ENCODE results near the gene DOCK3.
"Not testable (repeated sequence)": the region's sequence is repeated elsewhere in the genome, so short reads cannot be mapped to it uniquely, and the experiment has no call there.

DOCK3 gene

GRCh38 chr3:50830451-50830850, 155.7 kb downstream of the DOCK3 start:
- H3K4me2 ChIP-seq (ENCODE audit: low read length), result no peak overlapping the region
- H3K4me3 ChIP-seq (ENCODE audit: low read length), result no peak overlapping the region
- H3K27ac ChIP-seq (ENCODE audit: low read depth, low read length), result no peak overlapping the region
- no peak for TF ChIP-seq EZH2phosphoT487 (IDR thresholded peaks at IDR 0.05; ENCODE audit: borderline replicate concordance, low read length)
- TF ChIP-seq CTCF (IDR thresholded peaks at IDR 0.05; ENCODE audit: low read depth, low read length, poor library complexity, severe bottlenecking), result no peak
- H3F3A ChIP-seq (ENCODE audit: control insufficient read depth, insufficient read depth), result no peaks in the 10 kb centered on the region
- H3K9me2 ChIP-seq (replicated peaks; ENCODE audit: control insufficient read depth, low read length), result no peaks in the 10 kb centered on the region
- H3K9me3 ChIP-seq (ENCODE audit: control insufficient read depth, insufficient read depth, low read length), result no peaks in the 10 kb centered on the region; the same call in 1 of the 2 replicates
- H4K20me1 ChIP-seq (ENCODE audit: control insufficient read depth, insufficient read depth, low read depth, low read length), result no peaks in the 10 kb centered on the region
- H3K4me1 ChIP-seq (ENCODE audit: control insufficient read depth, low read length), result no peaks in the 10 kb centered on the region
- H3K36me3 ChIP-seq (ENCODE audit: control insufficient read depth, low read length), result no peaks in the 10 kb centered on the region
- H3K27me3 ChIP-seq (ENCODE audit: control insufficient read depth, low read length), result no peaks in the 10 kb centered on the region
- no peaks in the 10 kb centered on the region for H3K79me2 ChIP-seq (ENCODE audit: control insufficient read depth, low read length)

- H3K4me2 ChIP-seq (ENCODE audit: low read length); H3K27me3 ChIP-seq (ENCODE audit: control insufficient read depth, low read length); H3F3A ChIP-seq (ENCODE audit: control insufficient read depth, insufficient read depth); H3K9me3 ChIP-seq (ENCODE audit: control insufficient read depth, insufficient read depth, low read length); H4K20me1 ChIP-seq (ENCODE audit: control insufficient read depth, insufficient read depth, low read depth, low read length); H3K9me2 ChIP-seq (replicated peaks; ENCODE audit: control insufficient read depth, low read length); H3K36me3 ChIP-seq (ENCODE audit: control insufficient read depth, low read length); H3K4me1 ChIP-seq (ENCODE audit: control insufficient read depth, low read length); H3K27ac ChIP-seq (ENCODE audit: low read depth, low read length); H3K79me2 ChIP-seq (ENCODE audit: control insufficient read depth, low read length); H3K4me3 ChIP-seq (ENCODE audit: low read length): not testable (repeated sequence)
Observed at GRCh38 chr3:50831009-50831408, 156.3 kb downstream of the DOCK3 start.

- no peak overlapping the region for H3K4me2 ChIP-seq (ENCODE audit: low read length)
- no peaks in the 10 kb centered on the region for H3K4me1 ChIP-seq (ENCODE audit: control insufficient read depth, low read length)
- H3K79me2 ChIP-seq (ENCODE audit: control insufficient read depth, low read length), result no peaks in the 10 kb centered on the region
- H3K27me3 ChIP-seq (ENCODE audit: control insufficient read depth, low read length), result no peaks in the 10 kb centered on the region
- TF ChIP-seq CTCF (IDR thresholded peaks at IDR 0.05; ENCODE audit: low read depth, low read length, poor library complexity, severe bottlenecking), result no peak
- TF ChIP-seq EZH2phosphoT487 (IDR thresholded peaks at IDR 0.05; ENCODE audit: borderline replicate concordance, low read length), result no peak
- no peak overlapping the region for H3K27ac ChIP-seq (ENCODE audit: low read depth, low read length)
- no peaks in the 10 kb centered on the region for H3K9me2 ChIP-seq (replicated peaks; ENCODE audit: control insufficient read depth, low read length)
- H4K20me1 ChIP-seq (ENCODE audit: control insufficient read depth, insufficient read depth, low read depth, low read length), result no peaks in the 10 kb centered on the region
- no peaks in the 10 kb centered on the region for H3K9me3 ChIP-seq (ENCODE audit: control insufficient read depth, insufficient read depth, low read length)
- H3F3A ChIP-seq (ENCODE audit: control insufficient read depth, insufficient read depth), result no peaks in the 10 kb centered on the region
- no peaks in the 10 kb centered on the region for H3K36me3 ChIP-seq (ENCODE audit: control insufficient read depth, low read length)
- H3K4me3 ChIP-seq (ENCODE audit: low read length), result no peak overlapping the region
Observed at GRCh38 chr3:50840983-50841489, 166.3 kb downstream of the DOCK3 start.

DNA sequence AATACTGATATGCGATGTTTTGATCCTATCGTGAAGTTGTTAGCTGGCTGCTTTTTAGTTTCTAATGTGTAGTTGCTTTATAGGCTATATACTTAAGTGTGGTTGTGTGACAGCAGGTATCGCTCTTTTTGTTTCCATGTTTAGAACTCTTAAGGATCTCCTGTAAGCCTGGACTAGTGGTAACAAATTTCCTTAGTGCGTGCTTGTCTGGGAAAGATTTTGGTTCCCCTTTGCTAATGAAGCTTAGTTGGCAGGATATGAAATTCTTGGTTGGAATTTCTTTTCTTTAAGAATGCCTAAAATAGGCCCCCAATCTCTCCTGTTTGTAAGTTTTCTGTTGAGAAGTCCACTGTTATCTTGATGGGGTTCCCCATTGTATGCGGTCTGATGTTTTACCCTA, 173.6 kb downstream of the DOCK3 start:
- Histone ChIP-seq H3F3A (ENCODE audit: control insufficient read depth, insufficient read depth) (no peaks in the 10 kb centered on the region), H3K4me3 (ENCODE audit: low read length) (no peak overlapping the region), H3K27ac (ENCODE audit: low read depth, low read length) (no peak overlapping the region), H3K9me2 (replicated peaks; ENCODE audit: control insufficient read depth, low read length) (no peaks in the 10 kb centered on the region), H4K20me1 (ENCODE audit: control insufficient read depth, insufficient read depth, low read depth, low read length) (no peaks in the 10 kb centered on the region), H3K27me3 (ENCODE audit: control insufficient read depth, low read length) (no peaks in the 10 kb centered on the region), H3K36me3 (ENCODE audit: control insufficient read depth, low read length) (no peaks in the 10 kb centered on the region), H3K4me2 (ENCODE audit: low read length) (no peak overlapping the region), H3K4me1 (ENCODE audit: control insufficient read depth, low read length) (no peaks in the 10 kb centered on the region), H3K9me3 (ENCODE audit: control insufficient read depth, insufficient read depth, low read length) (no peaks in the 10 kb centered on the region), H3K79me2 (ENCODE audit: control insufficient read depth, low read length) (no peaks in the 10 kb centered on the region)
- TF ChIP-seq CTCF (IDR thresholded peaks at IDR 0.05; ENCODE audit: low read depth, low read length, poor library complexity, severe bottlenecking) (no peak), EZH2phosphoT487 (IDR thresholded peaks at IDR 0.05; ENCODE audit: borderline replicate concordance, low read length) (no peak)

Measured in DOHH2 (cell line).